Testis (tissue), 3 donors: ENCODE measurements around the gene FLT4. TPM values are rescaled to one million over a fixed set of nuclear protein-coding genes. Genes with fewer than 3 reads are reported as not detected.

ENCODE experiments used
- DNase-seq: peaks from one replicate; pipeline ENCODE4 v3.0.0-alpha.2; 2019
- H3K27ac ChIP-seq, 2 donors: fragments of 200-600 bp; sonication (generic); one replicate each; pipeline ENCODE4 v1.5.1; 2019
- H3K27me3 ChIP-seq: fragments of 200-600 bp; sonication (generic); one replicate; pipeline ENCODE4 v1.5.1; 2019
- H3K36me3 ChIP-seq: fragments of 200-600 bp; sonication (generic); one replicate; pipeline ENCODE4 v1.5.1; 2017; ENCODE audit warnings: low read depth; ENCODE audit errors: missing control alignments
- H3K4me1 ChIP-seq: fragments of 200-600 bp; sonication (generic); one replicate; pipeline ENCODE4 v1.5.1; 2019
- H3K4me3 ChIP-seq, 2 donors: fragments of 200-600 bp; sonication (generic); one replicate each; pipeline ENCODE4 v1.5.1; 2017 to 2019
- H3K9me3 ChIP-seq: fragments of 200-600 bp; sonication (generic); one replicate; pipeline ENCODE4 v1.5.1; 2017
- CTCF ChIP-seq, 3 experiments: fragments of 450-650 bp in 2 of 3; fragments of 200-600 bp in 1 of 3; sonication (generic) in 1 of 3; IDR thresholded peaks; one replicate each; pipeline ENCODE4 v1.5.1; 2016 to 2019; ENCODE audit warnings: antibody characterized with exemption in 3 of 3, mild to moderate bottlenecking in 2 of 3, moderate library complexity in 1 of 3
- POLR2A ChIP-seq: fragments of 450-650 bp; IDR thresholded peaks from one replicate; pipeline ENCODE4 v1.6.1; 2017; ENCODE audit warnings: antibody characterized with exemption, mild to moderate bottlenecking, moderate library complexity
- WGBS, 2 donors: methylation state at CpG; one replicate each; pipeline ENCODE4 v1.1.5; 2018; 5-methylcytosine and 5-hydroxymethylcytosine counted together
- intact Hi-C: fragments of 100-400 bp; cut with DNase I; formaldehyde crosslinking; loops from one replicate; pipeline ENCODE4 v1.15.1; 2023; ENCODE audit warnings: low total_unique reads
- polyA plus RNA-seq: library from polyadenylated mRNA; stranded (reverse); fragments of 350-450 nt; fragmentation: Illumina TruSeq; extraction: RNeasy Lipid Tissue Mini Kit (QIAGEN cat#74804); gene quantifications from one replicate; pipeline ENCODE4 v1.2.3, GENCODE V29; 2014; ENCODE audit warnings: low read depth, low replicate concordance; ENCODE audit not compliant: insufficient read depth
- total RNA-seq, 2 donors: library from RNA; depleted of rRNA; stranded (reverse); fragments of >200 nt; gene quantifications; one replicate each; pipeline ENCODE4 v1.2.3, GENCODE V29; 2016

The FLT4 gene
- total and polyA plus RNA-seq, 3 donors from 2014 or later: 11.9 to 24.2 (median 23.5) TPM

- Histone ChIP-seq H3K4me3 (no peak overlapping the region), H3K9me3 (no peaks in the 10 kb centered on the region), H3K36me3 (no peaks in the 10 kb centered on the region), H3K27ac (no peak overlapping the region), H3K27me3 (no peaks in the 10 kb centered on the region), H3K4me1 (no peaks in the 10 kb centered on the region)
- TF ChIP-seq CTCF (IDR thresholded peaks at IDR 0.05): no peak
- no peak for TF ChIP-seq POLR2A
- intact Hi-C loops: no loop called here
- no peak for DNase-seq
- 81 to 84% methylated on average over 7 of the region's 7 CpGs for WGBS, 2 donors
Observed at GRCh38 chr5:180555168-180555921, 94.1 kb downstream of the FLT4 start.

DNA sequence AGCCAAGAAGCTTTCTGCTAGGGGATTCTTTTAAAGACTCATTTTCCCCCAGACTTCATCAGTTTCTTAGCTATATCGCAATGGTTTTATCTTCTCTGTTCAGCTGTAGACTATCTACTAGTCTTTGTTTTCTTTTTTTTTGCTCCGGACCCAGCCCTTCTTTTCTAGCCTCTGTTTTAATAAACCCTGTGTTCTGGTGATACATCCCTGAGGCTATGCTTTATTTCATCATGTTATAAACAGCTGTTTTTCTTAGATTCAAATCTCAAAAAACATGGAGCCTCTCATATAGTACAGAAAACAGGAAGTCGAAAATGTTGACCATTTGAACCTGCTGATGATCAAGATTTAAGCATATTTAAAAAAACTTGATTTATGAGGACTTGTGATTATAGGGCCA, 95.9 kb downstream of the FLT4 start:
- Histone ChIP-seq H3K9me3 (no peaks in the 10 kb centered on the region), H3K4me1 (peaks cover 8% of the 10 kb centered on the region), H3K27ac (no peak overlapping the region), H3K4me3 (no peak overlapping the region), H3K36me3 (no peaks in the 10 kb centered on the region), H3K27me3 (no peaks in the 10 kb centered on the region)
- DNase-seq: no peak
- TF ChIP-seq POLR2A: no peak
- no peak for TF ChIP-seq CTCF (IDR thresholded peaks at IDR 0.05)
- WGBS, 2 donors: 84 to 89% methylated on average over 3 of the region's 3 CpGs
- intact Hi-C loops: no loop called here

Other genes with a start within 250 kb of the FLT4 start
- gene CNOT6, start 155.2 kb downstream of the FLT4 start, total RNA-seq: 10 to 100 TPM; 28.9 to 29.7 TPM
- 22.1 TPM for gene CNOT6, start 155.2 kb downstream of the FLT4 start, polyA plus RNA-seq
- 10 to 100 TPM in 1 of 2 donors, 1 to 10 TPM in 1; 9.8 to 15.7 TPM for gene SCGB3A1, start 58.1 kb downstream of the FLT4 start, total RNA-seq
- gene SCGB3A1, start 58.1 kb downstream of the FLT4 start, polyA plus RNA-seq: 0.82 TPM
- not detected for gene OR2Y1, start 90.5 kb upstream of the FLT4 start, total RNA-seq
- gene OR2Y1, start 90.5 kb upstream of the FLT4 start, polyA plus RNA-seq: not detected
- 100 to 1,000 TPM in 1 of 2 donors, 10 to 100 TPM in 1; 95.8 to 136 TPM for gene MGAT1, start 153.2 kb upstream of the FLT4 start, total RNA-seq
- gene MGAT1, start 153.2 kb upstream of the FLT4 start, polyA plus RNA-seq: 106 TPM
- gene ZFP62, start 211.7 kb upstream of the FLT4 start, total RNA-seq: 10 to 100 TPM; 27.1 to 32.3 TPM
- gene ZFP62, start 211.7 kb upstream of the FLT4 start, polyA plus RNA-seq: 29.2 TPM
- 10 to 100 TPM; 13.1 to 14.7 TPM for gene BTNL8, start 249.6 kb upstream of the FLT4 start, total RNA-seq
- gene BTNL8, start 249.6 kb upstream of the FLT4 start, polyA plus RNA-seq: 10.3 TPM